SIG-M5 (cell line): ENCODE results near the gene TMEM239.

Experiments
- DNase-seq: peaks from one replicate; lab custom pipeline; 2025; lab: John Stamatoyannopoulos, UW

TMEM239 gene

GRCh38 chr20:2851086-2851485, 34.9 kb downstream of the TMEM239 start:
- no peak for DNase-seq

DNA sequence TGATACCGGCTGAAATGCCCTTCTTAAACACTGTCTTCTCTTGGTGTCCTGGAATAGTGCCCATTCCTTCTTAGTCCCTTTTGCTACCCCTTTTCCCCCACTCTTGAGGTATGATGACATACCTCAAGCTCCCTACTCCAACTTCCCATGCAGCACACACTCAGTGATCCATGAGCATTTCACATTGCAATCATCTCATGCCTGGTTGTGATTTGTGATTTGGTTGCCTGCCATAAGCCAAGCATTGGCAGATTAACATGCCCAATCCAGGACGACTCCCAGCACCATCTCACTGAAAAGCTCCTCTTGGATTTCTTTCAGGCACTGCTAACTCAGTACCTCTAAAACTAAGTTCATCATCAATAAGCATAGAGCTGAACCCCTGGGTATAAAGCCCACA, 42.4 kb downstream of the TMEM239 start:
- DNase-seq, result no peak

- no peak for DNase-seq
Measured at GRCh38 chr20:2859330-2860121, 43.4 kb downstream of the TMEM239 start.

GRCh38 chr20:2864626-2865025, 48.5 kb downstream of the TMEM239 start:
- DNase-seq, result no peak

DNA sequence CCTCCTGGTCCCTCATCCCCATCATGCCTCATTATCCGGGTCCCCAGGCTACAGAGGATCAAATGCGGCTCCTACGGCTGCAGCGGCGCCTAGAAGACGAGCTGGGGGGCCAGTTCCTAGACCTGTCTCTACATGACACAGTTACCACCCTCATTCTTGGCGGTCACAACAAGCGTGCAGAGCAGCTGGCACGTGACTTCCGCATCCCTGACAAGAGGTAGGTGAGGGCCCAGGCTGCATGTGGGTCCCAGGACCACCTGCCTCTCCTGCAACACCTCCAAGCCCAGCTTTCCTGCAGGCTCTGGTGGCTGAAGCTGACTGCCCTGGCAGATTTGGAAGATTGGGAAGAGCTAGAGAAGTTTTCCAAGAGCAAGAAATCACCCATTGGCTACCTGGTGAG, 48.9 kb downstream of the TMEM239 start:
- no peak for DNase-seq

- no peak for DNase-seq
Measured at GRCh38 chr20:2865630-2866029, 49.5 kb downstream of the TMEM239 start.

DNA sequence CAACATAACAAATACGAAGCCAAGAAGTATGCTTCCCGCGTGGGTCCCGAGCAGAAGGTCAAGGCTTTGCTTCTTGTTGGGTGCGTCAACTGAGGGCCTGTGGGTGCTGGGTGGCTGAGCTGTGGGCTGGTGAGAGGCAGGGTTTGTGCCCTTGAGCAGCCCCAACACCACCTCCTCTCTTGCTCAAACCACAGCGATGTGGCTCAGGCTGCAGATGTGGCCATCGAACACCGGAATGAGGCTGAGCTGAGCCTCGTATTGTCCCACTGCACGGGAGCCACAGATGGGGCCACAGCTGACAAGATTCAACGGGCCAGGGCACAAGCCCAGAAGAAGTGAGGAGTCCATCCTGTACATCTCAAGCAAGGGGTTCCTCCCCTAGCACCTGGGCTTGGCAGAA, 50.1 kb downstream of the TMEM239 start:
- no peak for DNase-seq

GRCh38 chr20:2867081-2867864, 51.1 kb downstream of the TMEM239 start:
- no peak for DNase-seq
